ENCODE results near the gene LMTK3.

The LMTK3 gene

GRCh38 chr19:48511800-48512503 is at the start of gene LMTK3:
TSS of gene LMTK3 (minus strand) at chr19:48511835. CDS start at chr19:48511576, 259 bp downstream.
- no peak for FAIRE-seq
- DNase-seq (ENCODE audit: insufficient read length, low spot score) = no peak

GRCh38 chr19:48561412-48561811 is 49.8 kb upstream of the LMTK3 start:
- FAIRE-seq (no peak), DNase-seq (ENCODE audit: insufficient read length, low spot score) (no peak)

- DNase-seq (ENCODE audit: insufficient read length, low spot score) (no peak), FAIRE-seq (no peak)
Measured at GRCh38 chr19:48560095-48560530, 48.5 kb upstream of the LMTK3 start.

GRCh38 chr19:48558018-48558684 is 46.5 kb upstream of the LMTK3 start:
- no peak for DNase-seq (ENCODE audit: insufficient read length, low spot score)
- FAIRE-seq = no peak

GRCh38 chr19:48556825-48557224 is 45.2 kb upstream of the LMTK3 start:
- no peak for FAIRE-seq

GRCh38 chr19:48556163-48556562 is 44.5 kb upstream of the LMTK3 start:
- DNase-seq (ENCODE audit: insufficient read length, low spot score) = no peak
- no peak for FAIRE-seq

More at GRCh38 chr19:48556825-48557224, 45.2 kb upstream of the LMTK3 start:
- DNase-seq (ENCODE audit: insufficient read length, low spot score) = no peak

- no peak for DNase-seq (ENCODE audit: insufficient read length, low spot score)
- no peak for FAIRE-seq
Measured at GRCh38 chr19:48554385-48555091, 42.9 kb upstream of the LMTK3 start.

GRCh38 chr19:48553676-48554384 is 42.2 kb upstream of the LMTK3 start:
- FAIRE-seq = no peak
- no peak for DNase-seq (ENCODE audit: insufficient read length, low spot score)

GRCh38 chr19:48552406-48553322 is 41.0 kb upstream of the LMTK3 start:
- FAIRE-seq = no peak
- DNase-seq (ENCODE audit: insufficient read length, low spot score) = no peak

- FAIRE-seq (no peak), DNase-seq (ENCODE audit: insufficient read length, low spot score) (no peak)
Measured at GRCh38 chr19:48551437-48552302, 40.0 kb upstream of the LMTK3 start, which contains the start of gene SULT2B1. TSS of gene SULT2B1 (plus strand) at chr19:48552172. CDS start at chr19:48552253, 81 bp downstream.

- no peak for FAIRE-seq
- DNase-seq (ENCODE audit: insufficient read length, low spot score) = no peak
Measured at GRCh38 chr19:48549380-48549779, 37.7 kb upstream of the LMTK3 start.

GRCh38 chr19:48548253-48548911 is 36.7 kb upstream of the LMTK3 start:
- FAIRE-seq (no peak), DNase-seq (ENCODE audit: insufficient read length, low spot score) (no peak)

- FAIRE-seq = no peak
- no peak for DNase-seq (ENCODE audit: insufficient read length, low spot score)
Measured at GRCh38 chr19:48547722-48548121, 36.1 kb upstream of the LMTK3 start.

- DNase-seq (ENCODE audit: insufficient read length, low spot score) = no peak
- FAIRE-seq = no peak
Measured at GRCh38 chr19:48544856-48545750, 33.5 kb upstream of the LMTK3 start.

- DNase-seq (ENCODE audit: insufficient read length, low spot score) = no peak
- no peak for FAIRE-seq
Measured at GRCh38 chr19:48543121-48543710, 31.6 kb upstream of the LMTK3 start.

GRCh38 chr19:48541813-48542212 is 30.2 kb upstream of the LMTK3 start:
- DNase-seq (ENCODE audit: insufficient read length, low spot score) = no peak
- no peak for FAIRE-seq

GRCh38 chr19:48540110-48540509 is 28.5 kb upstream of the LMTK3 start:
- DNase-seq (ENCODE audit: insufficient read length, low spot score) = no peak
- no peak for FAIRE-seq
